ENCODE data around the gene TAMALIN.
A peak's percentile ranks its signal among the peaks of the same experiment; 100 is the strongest.

The TAMALIN gene

DNA sequence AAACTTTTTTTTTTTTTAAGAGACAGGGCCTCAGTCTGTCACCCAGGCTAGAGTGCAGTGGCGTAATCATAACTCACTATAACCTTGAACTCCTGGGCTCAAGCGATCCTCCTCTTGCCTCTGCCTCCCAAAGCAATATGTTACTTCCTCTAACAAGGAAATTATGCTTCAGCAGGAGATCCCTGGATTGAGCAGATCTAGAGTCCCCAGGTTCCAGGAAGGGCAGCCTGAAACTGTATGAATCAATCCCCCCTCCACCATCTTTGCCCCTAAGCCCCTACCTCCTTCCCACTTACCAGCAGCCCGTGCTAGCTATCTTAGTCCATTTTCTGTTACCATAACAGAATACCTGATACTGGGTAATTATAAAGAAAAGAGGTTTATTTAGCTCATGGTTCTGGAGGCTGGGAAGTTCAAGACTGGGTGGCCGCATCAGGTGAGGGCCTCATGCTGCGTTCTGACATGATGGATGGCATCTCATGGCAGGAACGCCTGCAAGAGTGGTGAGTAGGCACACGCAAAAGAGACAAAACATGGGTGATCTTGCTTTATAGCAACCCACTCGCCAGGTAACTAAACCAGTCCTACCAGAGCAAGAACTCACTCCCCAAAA lies 5.0 kb downstream of the TAMALIN start:
- Histone ChIP-seq H3K4me3 (ENCODE audit: low read depth in 1 of 2, low read length in 2 of 2) (no peak overlapping the region), H4K20me1 (ENCODE audit: insufficient read depth, low read length) (peaks cover 4% of the 10 kb centered on the region; the same call in 1 of the 2 replicates), H3K36me3 (ENCODE audit: insufficient read depth, low read length) (no peaks in the 10 kb centered on the region), H2AFZ (ENCODE audit: low read depth, low read length) (no peak overlapping the region), H3K4me2 (ENCODE audit: insufficient read depth, low read length) (no peak overlapping the region), H3K79me2 (ENCODE audit: insufficient read depth, low read length) (no peaks in the 10 kb centered on the region), H3K9ac (ENCODE audit: low read depth, low read length) (no peak overlapping the region), H3K27ac (ENCODE audit: low read length) (no peak overlapping the region), H3K9me3 (ENCODE audit: insufficient read depth, low read length, severe bottlenecking) (no peaks in the 10 kb centered on the region), H3K27me3 (ENCODE audit: insufficient read depth, low read length, poor library complexity) (peaks cover 25% of the 10 kb centered on the region), H3K4me1 (ENCODE audit: insufficient read depth, low read length) (peaks cover 20% of the 10 kb centered on the region)
- DNase-seq: no peak
- ATAC-seq (ENCODE audit: insufficient read depth, low read depth): no peak
- TF ChIP-seq, protein P1, sequence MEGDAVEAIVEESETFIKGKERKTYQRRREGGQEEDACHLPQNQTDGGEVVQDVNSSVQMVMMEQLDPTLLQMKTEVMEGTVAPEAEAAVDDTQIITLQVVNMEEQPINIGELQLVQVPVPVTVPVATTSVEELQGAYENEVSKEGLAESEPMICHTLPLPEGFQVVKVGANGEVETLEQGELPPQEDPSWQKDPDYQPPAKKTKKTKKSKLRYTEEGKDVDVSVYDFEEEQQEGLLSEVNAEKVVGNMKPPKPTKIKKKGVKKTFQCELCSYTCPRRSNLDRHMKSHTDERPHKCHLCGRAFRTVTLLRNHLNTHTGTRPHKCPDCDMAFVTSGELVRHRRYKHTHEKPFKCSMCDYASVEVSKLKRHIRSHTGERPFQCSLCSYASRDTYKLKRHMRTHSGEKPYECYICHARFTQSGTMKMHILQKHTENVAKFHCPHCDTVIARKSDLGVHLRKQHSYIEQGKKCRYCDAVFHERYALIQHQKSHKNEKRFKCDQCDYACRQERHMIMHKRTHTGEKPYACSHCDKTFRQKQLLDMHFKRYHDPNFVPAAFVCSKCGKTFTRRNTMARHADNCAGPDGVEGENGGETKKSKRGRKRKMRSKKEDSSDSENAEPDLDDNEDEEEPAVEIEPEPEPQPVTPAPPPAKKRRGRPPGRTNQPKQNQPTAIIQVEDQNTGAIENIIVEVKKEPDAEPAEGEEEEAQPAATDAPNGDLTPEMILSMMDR (IDR thresholded peaks at IDR 0.05; ENCODE audit: borderline replicate concordance, extremely low read depth, low read length, poor library complexity, severe bottlenecking): no peak
- TF ChIP-seq EZH2 (IDR thresholded peaks at IDR 0.05; ENCODE audit: borderline replicate concordance, low read depth, low read length, severe bottlenecking): no peak

DNA sequence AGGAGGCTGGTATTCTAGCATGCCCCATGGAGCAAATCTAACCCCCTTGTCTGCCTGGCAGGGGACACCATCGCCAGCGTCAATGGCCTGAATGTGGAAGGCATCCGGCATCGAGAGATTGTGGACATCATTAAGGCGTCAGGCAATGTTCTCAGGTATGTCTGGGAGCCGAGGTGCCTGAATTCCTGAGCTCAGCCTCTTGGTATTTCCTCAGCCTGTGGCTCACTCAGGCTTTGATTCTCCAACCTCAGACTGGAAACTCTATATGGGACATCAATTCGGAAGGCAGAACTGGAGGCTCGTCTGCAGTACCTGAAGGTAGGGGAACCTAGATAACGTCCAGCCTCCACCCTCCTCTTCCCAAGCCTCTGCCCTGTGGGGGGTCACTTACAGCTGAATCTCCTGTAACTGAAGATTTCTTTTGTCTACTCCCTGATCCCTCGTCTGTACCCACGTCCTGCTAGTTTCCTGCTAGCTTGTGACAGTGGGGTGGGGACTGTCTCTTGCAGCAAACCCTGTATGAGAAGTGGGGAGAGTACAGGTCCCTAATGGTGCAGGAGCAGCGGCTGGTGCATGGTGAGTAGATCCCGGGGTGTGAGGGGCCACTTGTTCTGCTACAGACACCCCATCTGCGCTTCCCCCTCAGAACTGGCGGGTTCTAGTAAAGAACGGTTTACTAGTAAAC lies 7.0 kb downstream of the TAMALIN start:
- H3K36me3 ChIP-seq (ENCODE audit: insufficient read depth, low read length): no peaks in the 10 kb centered on the region
- no peak for DNase-seq

DNA sequence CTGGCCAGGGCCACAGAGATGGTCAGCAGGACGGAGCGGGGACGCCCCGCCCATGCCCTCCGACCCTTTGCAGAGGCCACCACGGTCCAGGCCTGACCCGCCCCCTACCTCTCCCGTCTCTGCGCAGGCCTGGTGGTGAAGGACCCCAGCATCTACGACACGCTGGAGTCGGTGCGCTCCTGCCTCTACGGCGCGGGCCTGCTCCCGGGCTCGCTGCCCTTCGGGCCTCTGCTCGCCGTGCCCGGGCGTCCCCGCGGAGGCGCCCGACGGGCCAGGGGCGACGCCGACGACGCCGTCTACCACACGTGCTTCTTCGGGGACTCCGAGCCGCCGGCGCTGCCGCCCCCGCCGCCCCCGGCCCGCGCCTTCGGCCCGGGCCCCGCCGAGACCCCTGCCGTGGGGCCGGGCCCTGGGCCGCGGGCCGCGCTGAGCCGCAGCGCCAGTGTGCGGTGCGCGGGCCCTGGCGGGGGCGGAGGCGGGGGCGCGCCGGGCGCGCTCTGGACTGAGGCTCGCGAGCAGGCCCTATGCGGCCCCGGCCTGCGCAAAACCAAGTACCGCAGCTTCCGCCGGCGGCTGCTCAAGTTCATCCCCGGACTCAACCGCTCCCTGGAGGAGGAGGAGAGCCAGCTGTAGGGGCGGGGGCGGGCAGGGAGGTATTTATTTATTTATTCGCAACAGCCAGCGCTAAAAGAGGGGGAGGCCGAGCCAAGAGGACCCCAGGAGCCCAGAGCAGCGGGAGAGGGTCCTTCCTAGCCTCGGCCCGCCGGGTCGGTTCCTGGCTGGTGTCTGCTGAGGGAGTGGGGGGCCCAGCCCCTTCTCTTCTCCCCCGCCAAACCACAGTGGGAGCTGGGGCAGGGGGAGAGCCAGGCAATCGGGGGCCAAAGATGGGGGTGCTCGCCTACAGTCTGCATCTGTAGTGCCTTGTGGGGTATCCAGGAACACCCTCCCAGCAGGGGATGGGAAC lies 8.1 kb downstream of the TAMALIN start:
- no peaks in the 10 kb centered on the region for H3K27me3 ChIP-seq (ENCODE audit: insufficient read depth, low read length, poor library complexity)
- DNase-seq (no peak), ATAC-seq (ENCODE audit: insufficient read depth, low read depth) (no peak)
- no peak for TF ChIP-seq EZH2 (IDR thresholded peaks at IDR 0.05; ENCODE audit: borderline replicate concordance, low read depth, low read length, severe bottlenecking)
- TF ChIP-seq, protein P1 (IDR thresholded peaks at IDR 0.05; ENCODE audit: borderline replicate concordance, extremely low read depth, low read length, poor library complexity, severe bottlenecking): no peak
- H3K27ac ChIP-seq (ENCODE audit: low read length): peak overlapping the region; percentile 27; the same call in 1 of the 2 replicates
- H3K4me2 ChIP-seq (ENCODE audit: insufficient read depth, low read length): no peak overlapping the region
- no peaks in the 10 kb centered on the region for H3K36me3 ChIP-seq (ENCODE audit: insufficient read depth, low read length)
- no peak overlapping the region for H3K9ac ChIP-seq (ENCODE audit: low read depth, low read length)
- H4K20me1 ChIP-seq (ENCODE audit: insufficient read depth, low read length): no peaks in the 10 kb centered on the region
- no peak overlapping the region for H3K4me3 ChIP-seq (ENCODE audit: low read depth in 1 of 2, low read length in 2 of 2)
- H3K9me3 ChIP-seq (ENCODE audit: insufficient read depth, low read length, severe bottlenecking): no peaks in the 10 kb centered on the region
- no peaks in the 10 kb centered on the region for H3K79me2 ChIP-seq (ENCODE audit: insufficient read depth, low read length)
- no peak overlapping the region for H2AFZ ChIP-seq (ENCODE audit: low read depth, low read length)
- peaks cover 10% of the 10 kb centered on the region for H3K4me1 ChIP-seq (ENCODE audit: insufficient read depth, low read length)

More for the DNA sequence above, 7.0 kb downstream of the TAMALIN start:
- Histone ChIP-seq H3K27me3 (ENCODE audit: insufficient read depth, low read length, poor library complexity) (peaks cover 4% of the 10 kb centered on the region), H3K4me2 (ENCODE audit: insufficient read depth, low read length) (no peak overlapping the region), H3K4me3 (ENCODE audit: low read depth in 1 of 2, low read length in 2 of 2) (no peak overlapping the region), H2AFZ (ENCODE audit: low read depth, low read length) (no peak overlapping the region), H3K79me2 (ENCODE audit: insufficient read depth, low read length) (no peaks in the 10 kb centered on the region), H4K20me1 (ENCODE audit: insufficient read depth, low read length) (no peaks in the 10 kb centered on the region), H3K9ac (ENCODE audit: low read depth, low read length) (no peak overlapping the region), H3K27ac (ENCODE audit: low read length) (no peak overlapping the region), H3K4me1 (ENCODE audit: insufficient read depth, low read length) (peaks cover 10% of the 10 kb centered on the region), H3K9me3 (ENCODE audit: insufficient read depth, low read length, severe bottlenecking) (no peaks in the 10 kb centered on the region)
- TF ChIP-seq EZH2 (IDR thresholded peaks at IDR 0.05; ENCODE audit: borderline replicate concordance, low read depth, low read length, severe bottlenecking): no peak
- TF ChIP-seq, protein P1 (IDR thresholded peaks at IDR 0.05; ENCODE audit: borderline replicate concordance, extremely low read depth, low read length, poor library complexity, severe bottlenecking): no peak
- no peak for ATAC-seq (ENCODE audit: insufficient read depth, low read depth)

Measured in DND-41 (cell line).